GM18508 (cell line): ENCODE measurements around the gene MET.
"Not testable (repeated sequence)": the region's sequence is repeated elsewhere in the genome, so short reads cannot be mapped to it uniquely, and the experiment has no call there.

Experiments
- ATAC-seq: cut with Tn5 transposase; IDR thresholded peaks from one replicate; pipeline ENCODE4 v1.9.1; 2021; ENCODE audit warnings: moderate number of reproducible peaks; ENCODE audit not compliant: insufficient read depth, unreplicated experiment

The MET gene

GRCh38 chr7:116741625-116742316 lies 69.8 kb downstream of the MET start:
- ATAC-seq = no peak

- ATAC-seq = no peak
Measured at GRCh38 chr7:116742641-116743040, 70.6 kb downstream of the MET start.

GRCh38 chr7:116743835-116744234 lies 71.8 kb downstream of the MET start:
- ATAC-seq = not testable (repeated sequence)

GRCh38 chr7:116746388-116746787 lies 74.4 kb downstream of the MET start:
- ATAC-seq = not testable (repeated sequence)

- ATAC-seq = not testable (repeated sequence)
Measured at GRCh38 chr7:116751070-116751469, 79.1 kb downstream of the MET start.

GRCh38 chr7:116752305-116753074 lies 80.5 kb downstream of the MET start:
- ATAC-seq = no peak

- ATAC-seq = no peak
Measured at GRCh38 chr7:116753130-116753529, 81.1 kb downstream of the MET start.

GRCh38 chr7:116754186-116754585 lies 82.2 kb downstream of the MET start:
- ATAC-seq = no peak

GRCh38 chr7:116757283-116757682 lies 85.3 kb downstream of the MET start:
- ATAC-seq = no peak

GRCh38 chr7:116759642-116760041 lies 87.6 kb downstream of the MET start:
- not testable (repeated sequence) for ATAC-seq

- no peak for ATAC-seq
Measured at GRCh38 chr7:116762971-116763370, 91.0 kb downstream of the MET start.

GRCh38 chr7:116763647-116764046 lies 91.7 kb downstream of the MET start:
- ATAC-seq = no peak

GRCh38 chr7:116766881-116767280 lies 94.9 kb downstream of the MET start:
- no peak for ATAC-seq

- no peak for ATAC-seq
Measured at GRCh38 chr7:116769546-116769945, 97.5 kb downstream of the MET start.

- no peak for ATAC-seq
Measured at GRCh38 chr7:116770941-116771340, 98.9 kb downstream of the MET start.

GRCh38 chr7:116771640-116772039 lies 99.6 kb downstream of the MET start:
- ATAC-seq = no peak

GRCh38 chr7:116772423-116772863 lies 100.4 kb downstream of the MET start:
- ATAC-seq = no peak

- no peak for ATAC-seq
Measured at GRCh38 chr7:116772926-116773749, 101.1 kb downstream of the MET start.

- no peak for ATAC-seq
Measured at GRCh38 chr7:116776046-116776445, 104.0 kb downstream of the MET start.

GRCh38 chr7:116776610-116777289 lies 104.8 kb downstream of the MET start:
- peak; percentile 76 for ATAC-seq
